ENCODE results near the gene SLC45A3.
"Not testable (repeated sequence)": the region's sequence is repeated elsewhere in the genome, so short reads cannot be mapped to it uniquely, and the experiment has no call there.

SLC45A3 gene, protein sequence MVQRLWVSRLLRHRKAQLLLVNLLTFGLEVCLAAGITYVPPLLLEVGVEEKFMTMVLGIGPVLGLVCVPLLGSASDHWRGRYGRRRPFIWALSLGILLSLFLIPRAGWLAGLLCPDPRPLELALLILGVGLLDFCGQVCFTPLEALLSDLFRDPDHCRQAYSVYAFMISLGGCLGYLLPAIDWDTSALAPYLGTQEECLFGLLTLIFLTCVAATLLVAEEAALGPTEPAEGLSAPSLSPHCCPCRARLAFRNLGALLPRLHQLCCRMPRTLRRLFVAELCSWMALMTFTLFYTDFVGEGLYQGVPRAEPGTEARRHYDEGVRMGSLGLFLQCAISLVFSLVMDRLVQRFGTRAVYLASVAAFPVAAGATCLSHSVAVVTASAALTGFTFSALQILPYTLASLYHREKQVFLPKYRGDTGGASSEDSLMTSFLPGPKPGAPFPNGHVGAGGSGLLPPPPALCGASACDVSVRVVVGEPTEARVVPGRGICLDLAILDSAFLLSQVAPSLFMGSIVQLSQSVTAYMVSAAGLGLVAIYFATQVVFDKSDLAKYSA

GRCh38 chr1:205680073-205680851 lies at the start of gene SLC45A3:
Gene SLC45A3, minus strand, starts transcription at chr1:205680509. Its CDS starts 15,853 bp downstream, at chr1:205664656.
- H3K4me1 Mint-ChIP-seq = peaks cover 13% of the 10 kb centered on the region
- H3K27ac Mint-ChIP-seq = peak within 1 kb of the TSS; percentile 81
- peak within 1 kb of the TSS; percentile 85 for H3K4me3 Mint-ChIP-seq
- no peaks in the 10 kb centered on the region for H3K9me3 Mint-ChIP-seq
- peaks cover 2% of the 10 kb centered on the region for H3K27me3 Mint-ChIP-seq
- no peaks in the 10 kb centered on the region for H3K36me3 Mint-ChIP-seq

DNA sequence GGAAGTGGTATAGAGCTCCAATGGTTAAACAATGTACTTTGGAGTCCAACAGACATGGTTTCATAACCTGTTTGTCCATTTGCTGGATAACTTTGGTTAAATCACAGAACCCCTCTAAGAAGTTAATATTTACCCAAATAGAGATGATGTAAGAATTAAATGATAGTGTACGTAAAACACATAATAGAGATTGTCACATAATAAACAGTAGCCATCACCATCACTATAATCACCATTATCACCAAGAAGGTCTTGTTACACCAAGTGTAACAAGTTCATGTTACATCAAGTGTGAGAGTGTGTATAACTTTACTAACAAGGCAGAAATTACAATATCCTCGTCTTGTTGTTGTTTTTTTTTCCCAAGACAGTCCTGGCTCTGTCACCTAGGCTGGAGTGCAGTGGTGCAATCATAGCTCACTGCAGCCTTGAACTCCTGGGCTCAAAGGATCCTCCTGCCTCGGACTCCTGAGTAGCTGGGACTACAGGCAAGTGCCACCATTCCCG lies 46.4 kb upstream of the SLC45A3 start:
- peaks cover 33% of the 10 kb centered on the region for H3K4me1 Mint-ChIP-seq
- H3K36me3 Mint-ChIP-seq = peaks cover 12% of the 10 kb centered on the region
- H3K27me3 Mint-ChIP-seq = no peaks in the 10 kb centered on the region
- H3K9me3 Mint-ChIP-seq = no peaks in the 10 kb centered on the region
- no peak overlapping the region for H3K27ac Mint-ChIP-seq
- no peak overlapping the region for H3K4me3 Mint-ChIP-seq

DNA sequence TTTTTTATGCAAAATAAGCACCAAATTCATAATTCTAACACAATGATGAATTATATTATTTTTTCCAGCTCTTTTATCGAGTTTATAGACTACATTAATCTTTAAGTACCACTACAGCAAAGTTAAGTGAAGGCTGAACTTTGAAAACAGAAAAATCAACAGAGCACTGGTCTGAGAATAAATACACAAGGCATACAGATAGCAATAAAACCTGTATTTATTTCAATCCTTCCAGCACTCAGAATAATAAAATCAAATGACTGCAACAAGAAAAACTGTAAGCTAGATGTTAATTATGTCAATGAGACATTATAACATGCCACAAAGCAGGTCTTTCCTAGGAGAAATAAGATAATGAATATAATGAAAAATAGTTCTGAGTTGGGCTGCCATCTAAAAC lies 45.2 kb upstream of the SLC45A3 start:
- no peak overlapping the region for H3K27ac Mint-ChIP-seq
- H3K9me3 Mint-ChIP-seq = no peaks in the 10 kb centered on the region
- H3K4me1 Mint-ChIP-seq = peaks cover 24% of the 10 kb centered on the region
- peaks cover 12% of the 10 kb centered on the region for H3K36me3 Mint-ChIP-seq
- H3K4me3 Mint-ChIP-seq = no peak overlapping the region
- H3K27me3 Mint-ChIP-seq = no peaks in the 10 kb centered on the region

DNA sequence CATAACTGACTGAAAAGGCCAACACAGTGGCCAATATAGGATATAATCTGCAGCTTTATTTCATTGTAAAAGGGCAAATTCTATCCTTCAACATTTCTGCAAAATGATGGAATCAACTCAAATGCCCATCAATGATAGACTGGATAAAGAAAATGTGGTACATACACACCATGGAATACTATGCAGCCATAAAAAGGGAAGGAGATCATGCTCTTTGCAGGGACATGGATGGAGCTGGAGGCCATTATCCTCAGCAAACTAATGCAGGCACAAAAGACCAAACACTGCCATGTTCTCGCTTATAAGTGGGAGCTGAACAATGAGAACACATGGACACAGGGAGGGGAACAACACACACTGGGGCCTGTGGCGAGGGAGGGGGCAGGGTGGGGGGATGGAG lies 40.4 kb upstream of the SLC45A3 start:
- not testable (repeated sequence) for H3K27me3 Mint-ChIP-seq, H3K4me1 Mint-ChIP-seq, H3K9me3 Mint-ChIP-seq, H3K4me3 Mint-ChIP-seq
- H3K36me3 Mint-ChIP-seq = peaks cover 13% of the 10 kb centered on the region
- H3K27ac Mint-ChIP-seq = peak overlapping the region; percentile 69

GRCh38 chr1:205719762-205720161 lies 39.5 kb upstream of the SLC45A3 start:
- Mint-ChIP-seq H3K4me1 (peaks cover 13% of the 10 kb centered on the region), H3K36me3 (peaks cover 14% of the 10 kb centered on the region), H3K27me3 (no peaks in the 10 kb centered on the region), H3K9me3 (no peaks in the 10 kb centered on the region), H3K27ac (peak overlapping the region; percentile 63), H3K4me3 (no peak overlapping the region)

- peaks cover 12% of the 10 kb centered on the region for H3K36me3 Mint-ChIP-seq
- H3K9me3 Mint-ChIP-seq = no peaks in the 10 kb centered on the region
- H3K4me1 Mint-ChIP-seq = peaks cover 18% of the 10 kb centered on the region
- no peak overlapping the region for H3K4me3 Mint-ChIP-seq
- H3K27ac Mint-ChIP-seq = no peak overlapping the region
- no peaks in the 10 kb centered on the region for H3K27me3 Mint-ChIP-seq
These were observed 38.7 kb upstream of the SLC45A3 start for GRCh38 chr1:205719015-205719414.

DNA sequence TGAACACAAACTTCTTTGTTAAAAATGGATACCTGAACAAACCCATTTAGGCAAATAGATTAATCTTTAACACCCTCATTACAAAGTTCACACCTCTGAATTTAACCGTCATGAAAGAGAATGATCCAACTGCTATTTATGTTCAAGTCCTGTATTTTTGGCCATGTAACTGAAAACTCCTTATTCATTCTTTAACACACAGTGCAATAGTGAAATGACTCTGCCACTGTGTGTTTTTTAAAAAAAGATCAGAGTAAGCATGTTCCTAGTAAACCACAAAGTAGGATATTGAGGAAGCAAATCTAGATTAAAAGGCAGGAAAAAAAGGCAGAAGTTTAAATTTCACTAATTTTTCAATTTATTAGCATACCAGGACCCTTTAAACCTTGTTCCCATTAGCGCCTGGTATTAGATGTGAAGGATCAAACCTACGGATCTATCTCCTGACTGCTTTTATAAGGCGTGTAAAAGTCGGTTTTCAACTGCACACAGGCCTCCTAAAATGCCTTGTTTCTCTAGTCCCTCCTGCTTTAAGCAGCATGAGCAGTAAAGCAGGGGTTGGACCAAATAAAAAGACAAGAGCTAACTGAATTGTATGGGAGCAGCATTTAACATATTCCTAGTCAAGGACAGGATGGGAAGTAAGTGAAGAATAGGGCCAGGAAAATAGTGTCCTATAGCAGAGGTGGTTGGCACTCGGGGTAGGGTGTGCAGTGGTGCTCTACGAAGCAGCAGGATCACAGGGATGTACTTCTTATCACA lies 36.2 kb upstream of the SLC45A3 start:
- H3K36me3 Mint-ChIP-seq = peaks cover 10% of the 10 kb centered on the region
- H3K9me3 Mint-ChIP-seq = no peaks in the 10 kb centered on the region
- peaks cover 22% of the 10 kb centered on the region for H3K4me1 Mint-ChIP-seq
- no peak overlapping the region for H3K4me3 Mint-ChIP-seq
- peak overlapping the region; percentile 90 for H3K27ac Mint-ChIP-seq
- H3K27me3 Mint-ChIP-seq = no peaks in the 10 kb centered on the region

GRCh38 chr1:205715628-205716027 lies 35.3 kb upstream of the SLC45A3 start:
- peaks cover 8% of the 10 kb centered on the region for H3K36me3 Mint-ChIP-seq
- H3K4me3 Mint-ChIP-seq = no peak overlapping the region
- no peaks in the 10 kb centered on the region for H3K27me3 Mint-ChIP-seq
- H3K27ac Mint-ChIP-seq = peak overlapping the region; percentile 31
- peaks cover 32% of the 10 kb centered on the region for H3K4me1 Mint-ChIP-seq
- H3K9me3 Mint-ChIP-seq = no peaks in the 10 kb centered on the region

- H3K27ac Mint-ChIP-seq = peak overlapping the region; percentile 91
- H3K36me3 Mint-ChIP-seq = peaks cover 7% of the 10 kb centered on the region
- H3K4me3 Mint-ChIP-seq = no peak overlapping the region
- no peaks in the 10 kb centered on the region for H3K9me3 Mint-ChIP-seq
- H3K4me1 Mint-ChIP-seq = peaks cover 33% of the 10 kb centered on the region
- H3K27me3 Mint-ChIP-seq = no peaks in the 10 kb centered on the region
These were observed 34.6 kb upstream of the SLC45A3 start for GRCh38 chr1:205714906-205715246.

DNA sequence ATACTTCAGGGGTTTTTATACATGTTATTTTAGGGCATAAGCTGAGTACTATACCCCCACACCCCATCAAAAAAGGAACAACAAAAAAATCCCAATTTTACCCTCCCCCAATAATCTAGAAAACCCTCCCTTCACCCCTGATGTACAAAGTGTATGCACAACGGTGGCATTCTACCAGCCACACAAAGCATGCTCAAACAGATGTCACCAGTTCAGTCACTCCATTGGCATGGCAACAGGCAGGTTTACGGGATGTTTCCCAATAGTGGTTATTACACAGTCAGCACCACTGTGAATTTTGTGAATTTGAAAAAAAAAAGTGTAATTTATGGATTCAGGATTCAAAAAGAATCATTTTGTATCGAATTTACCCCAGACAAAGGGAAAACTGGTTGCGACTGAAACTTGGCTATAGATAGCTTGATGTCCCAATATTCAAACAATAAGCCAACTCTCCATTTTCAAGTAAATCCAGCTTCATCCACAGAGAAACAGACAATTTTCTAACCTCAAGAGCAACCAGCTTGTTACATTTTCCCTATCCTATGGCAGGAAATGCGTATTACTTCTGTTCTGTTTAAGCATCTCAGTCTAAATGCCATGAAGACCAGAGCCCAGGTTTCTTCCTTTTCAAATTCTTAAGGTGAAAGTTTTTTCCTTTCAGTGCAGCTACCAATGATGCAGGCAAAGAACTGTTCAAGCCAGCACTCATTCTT lies 34.0 kb upstream of the SLC45A3 start:
- Mint-ChIP-seq H3K36me3 (peaks cover 7% of the 10 kb centered on the region), H3K9me3 (no peaks in the 10 kb centered on the region), H3K4me1 (peaks cover 33% of the 10 kb centered on the region), H3K27ac (peak overlapping the region; percentile 91), H3K27me3 (no peaks in the 10 kb centered on the region), H3K4me3 (no peak overlapping the region)

DNA sequence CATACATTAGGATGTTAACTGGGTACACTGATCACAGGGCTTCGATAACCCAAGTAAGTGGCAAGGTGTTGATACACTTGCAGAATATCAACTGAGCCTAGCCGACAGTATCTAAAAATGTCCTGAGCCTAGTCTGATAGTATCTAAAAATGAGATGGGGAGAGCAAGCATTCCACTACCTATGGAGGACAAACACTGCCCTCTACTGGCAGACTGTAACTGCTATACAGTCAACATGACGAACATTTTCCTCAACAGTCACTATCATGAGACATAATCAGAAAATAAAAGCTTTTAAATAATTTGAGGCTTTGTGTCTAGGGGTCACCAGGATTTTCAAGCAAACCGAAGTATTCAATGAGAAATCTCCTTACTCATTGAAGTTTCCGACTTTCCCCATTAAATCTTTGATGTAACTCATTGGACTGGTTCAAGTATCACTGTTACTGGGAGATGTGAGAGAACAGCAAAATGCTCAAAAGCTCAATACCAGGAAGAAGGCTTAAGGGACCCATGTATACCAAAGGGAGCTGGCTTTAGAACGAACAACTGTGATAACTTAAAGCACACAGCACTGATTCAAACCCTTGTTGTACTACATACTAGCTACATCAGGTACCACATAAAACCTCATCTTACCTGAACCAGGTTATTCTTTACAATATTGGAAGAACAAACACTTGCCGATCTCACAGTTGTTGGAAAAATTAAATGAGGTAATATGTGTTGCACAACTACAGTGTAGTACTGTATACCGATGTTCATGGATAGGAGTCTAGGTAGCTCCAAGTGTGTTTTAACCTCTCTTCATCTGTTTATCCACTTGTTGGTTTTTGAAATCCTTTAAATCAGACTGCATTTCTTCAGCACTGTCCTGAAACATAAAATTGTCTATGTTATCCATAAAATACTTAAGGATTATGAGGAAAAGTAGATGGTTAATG lies 31.1 kb upstream of the SLC45A3 start:
- Mint-ChIP-seq H3K27ac (peak overlapping the region; percentile 90), H3K4me3 (no peak overlapping the region), H3K36me3 (peaks cover 1% of the 10 kb centered on the region), H3K27me3 (no peaks in the 10 kb centered on the region), H3K4me1 (peaks cover 42% of the 10 kb centered on the region), H3K9me3 (no peaks in the 10 kb centered on the region)

DNA sequence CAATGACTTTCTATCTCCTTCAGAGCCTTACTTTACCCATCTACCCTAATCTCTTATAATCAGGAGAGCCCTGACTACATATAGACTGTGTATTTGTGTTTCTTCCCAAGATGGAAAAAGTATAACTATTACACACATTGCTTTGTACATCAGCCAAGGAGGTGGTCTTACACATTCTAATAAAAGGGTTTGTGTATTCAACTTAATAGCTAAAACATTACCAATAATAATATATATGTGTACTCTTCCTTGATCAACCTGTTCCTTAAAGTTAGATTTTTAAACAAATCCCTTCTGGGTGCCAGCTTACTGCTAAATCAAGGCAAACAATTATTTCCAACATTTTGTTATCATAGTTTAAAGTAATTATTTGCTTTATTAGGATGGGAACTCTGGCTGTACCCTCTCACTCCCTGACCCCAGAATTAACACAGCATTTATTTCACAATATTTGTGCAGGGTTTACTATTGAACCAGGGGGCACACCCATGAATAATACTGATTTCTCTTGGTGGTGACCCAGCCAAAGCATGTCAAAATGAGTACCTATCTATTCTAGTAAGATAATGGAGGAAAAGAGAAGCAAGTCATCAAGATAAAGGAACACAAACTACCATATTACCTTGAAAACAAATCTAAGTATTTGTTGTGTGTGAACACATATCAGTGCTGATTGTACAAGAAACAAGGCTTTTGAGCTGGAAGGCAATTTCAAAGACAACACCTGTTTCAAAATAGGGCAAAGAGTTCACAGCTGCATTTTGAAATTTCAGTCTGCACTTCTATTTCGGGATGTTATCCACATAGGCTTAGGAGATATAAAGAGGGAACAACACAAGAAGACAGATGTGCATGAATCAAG lies 30.1 kb upstream of the SLC45A3 start:
- no peak overlapping the region for H3K4me3 Mint-ChIP-seq
- H3K4me1 Mint-ChIP-seq = peaks cover 38% of the 10 kb centered on the region
- peak overlapping the region; percentile 77 for H3K27ac Mint-ChIP-seq
- H3K27me3 Mint-ChIP-seq = no peaks in the 10 kb centered on the region
- H3K9me3 Mint-ChIP-seq = no peaks in the 10 kb centered on the region
- H3K36me3 Mint-ChIP-seq = peaks cover 1% of the 10 kb centered on the region

- Mint-ChIP-seq H3K4me1 (peaks cover 36% of the 10 kb centered on the region), H3K27ac (peak overlapping the region; percentile 23), H3K27me3 (no peaks in the 10 kb centered on the region), H3K36me3 (peaks cover 2% of the 10 kb centered on the region), H3K9me3 (no peaks in the 10 kb centered on the region), H3K4me3 (no peak overlapping the region)
These were observed 29.3 kb upstream of the SLC45A3 start for GRCh38 chr1:205709640-205710039.

Measured in activated naive CD4-positive, alpha-beta T cell treated with anti-CD3 and anti-CD28 coated beads, Interleukin-2, amount 50 U/mL, for 24 hours (primary cell).